AG04450 (cell line): ENCODE results near the gene DOCK9. TPM values are rescaled to one million over a fixed set of nuclear protein-coding genes. Genes with fewer than 3 reads are reported as not detected.

ENCODE experiments used
- CTCF ChIA-PET: fragments of 300-600, 350-600 bp; formaldehyde crosslinking; extraction: SDS; loops from one replicate; lab custom pipeline; 2022; ENCODE audit warnings: antibody characterized with exemption, inconsistent platforms; lab: Charles Lee
- POLR2A ChIA-PET: fragments of 350-600 bp; formaldehyde crosslinking; extraction: SDS; loops from one replicate; lab custom pipeline; 2021; ENCODE audit warnings: antibody characterized with exemption, inconsistent platforms; lab: Yijun Ruan, JAX
- DNase-seq: peaks from one replicate; pipeline ENCODE4 v3.0.0-alpha.2; 2011; ENCODE audit warnings: low read depth, low spot score
- H3K27ac ChIP-seq: one replicate; pipeline ENCODE4 v1.5.1; 2012; ENCODE audit warnings: low read depth, low read length, control low read depth
- H3K27me3 ChIP-seq: one replicate; pipeline ENCODE4 v1.6.0; 2012; ENCODE audit warnings: low read length; ENCODE audit not compliant: control insufficient read depth, insufficient read depth
- H3K4me3 ChIP-seq: 2 replicates; pipeline ENCODE4 v1.5.1; 2011; ENCODE audit warnings: mild to moderate bottlenecking, low read depth, low read length, control low read depth
- H3K9me3 ChIP-seq: 2 replicates; pipeline ENCODE4 v1.5.1; 2012; ENCODE audit warnings: low read length; ENCODE audit not compliant: control insufficient read depth, insufficient read depth
- CTCF ChIP-seq: IDR thresholded peaks from 2 replicates; pipeline ENCODE4 v1.5.1; 2011; ENCODE audit warnings: low read depth, low read length, control low read depth, inconsistent platforms
- polyA plus RNA-seq: library from polyadenylated mRNA; depleted of rRNA; stranded (reverse); fragments of >200 nt; gene quantifications from 2 replicates; pipeline ENCODE4 v1.2.3, GENCODE V29; 2011

The DOCK9 gene
- polyA plus RNA-seq, 1 experiment: 9.6 TPM

- Histone ChIP-seq H3K4me3 (no peak overlapping the region), H3K9me3 (no peaks in the 10 kb centered on the region), H3K27me3 (no peaks in the 10 kb centered on the region), H3K27ac (no peak overlapping the region)
- ChIA-PET CTCF (no interaction called here), POLR2A (no interaction called here)
- TF ChIP-seq CTCF: no peak
- DNase-seq: no peak
These were observed 7.5 kb downstream of the DOCK9 start for GRCh38 chr13:98970330-98970729.

GRCh38 chr13:98967491-98967890, 10.4 kb downstream of the DOCK9 start:
- Histone ChIP-seq H3K4me3 (no peak overlapping the region), H3K27ac (no peak overlapping the region), H3K27me3 (no peaks in the 10 kb centered on the region), H3K9me3 (no peaks in the 10 kb centered on the region)
- DNase-seq: no peak
- ChIA-PET POLR2A (no interaction called here), CTCF (no interaction called here)
- no peak for TF ChIP-seq CTCF

GRCh38 chr13:98966019-98966418, 11.8 kb downstream of the DOCK9 start:
- CTCF ChIA-PET: interaction anchor here (1.1 kb wide), 1 partner anchor 126 kb away, joined by 4 read pairs; no protein-coding TSS in a partner anchor
- POLR2A ChIA-PET: no interaction called here

GRCh38 chr13:98965325-98965724, 12.5 kb downstream of the DOCK9 start:
- POLR2A ChIA-PET: no interaction called here
- H3K27me3 ChIP-seq: no peaks in the 10 kb centered on the region
- H3K27ac ChIP-seq: no peak overlapping the region
- DNase-seq: no peak
- TF ChIP-seq CTCF: no peak
- H3K4me3 ChIP-seq: no peak overlapping the region
- CTCF ChIA-PET: interaction anchor here (1.1 kb wide), 1 partner anchor 126 kb away, joined by 4 read pairs; no protein-coding TSS in a partner anchor
- H3K9me3 ChIP-seq: no peaks in the 10 kb centered on the region

More at GRCh38 chr13:98966019-98966418, 11.8 kb downstream of the DOCK9 start:
- Histone ChIP-seq H3K4me3 (no peak overlapping the region), H3K27ac (no peak overlapping the region), H3K9me3 (no peaks in the 10 kb centered on the region), H3K27me3 (no peaks in the 10 kb centered on the region)
- no peak for TF ChIP-seq CTCF
- DNase-seq: no peak

- Histone ChIP-seq H3K27ac (no peak overlapping the region), H3K4me3 (no peak overlapping the region), H3K27me3 (no peaks in the 10 kb centered on the region), H3K9me3 (no peaks in the 10 kb centered on the region)
- no peak for DNase-seq
- no peak for TF ChIP-seq CTCF
- POLR2A ChIA-PET: no interaction called here
- CTCF ChIA-PET: interaction anchor here (0.8 to 1.7 kb wide), 2 partner anchors 13 to 51 kb away, joined by 3 to 4 read pairs; no protein-coding TSS in a partner anchor
These were observed 13.9 kb downstream of the DOCK9 start for GRCh38 chr13:98963917-98964316.
